ENCODE data around the gene IQCC.

Gene IQCC

GRCh38 chr1:32224285-32224684, 18.8 kb downstream of the IQCC start:
- no peak for DNase-seq (ENCODE audit: low read depth)

GRCh38 chr1:32228771-32229170, 23.3 kb downstream of the IQCC start:
- DNase-seq (ENCODE audit: low read depth): no peak

- DNase-seq (ENCODE audit: low read depth): no peak
Measured at GRCh38 chr1:32231843-32232432, 26.5 kb downstream of the IQCC start.

GRCh38 chr1:32232558-32233304, 27.3 kb downstream of the IQCC start:
- DNase-seq (ENCODE audit: low read depth): no peak

- DNase-seq (ENCODE audit: low read depth): no peak
Measured at GRCh38 chr1:32234792-32235191, 29.3 kb downstream of the IQCC start.

GRCh38 chr1:32239337-32239736, 33.9 kb downstream of the IQCC start:
- no peak for DNase-seq (ENCODE audit: low read depth)

GRCh38 chr1:32239790-32240139, 34.3 kb downstream of the IQCC start:
- DNase-seq (ENCODE audit: low read depth): no peak

GRCh38 chr1:32240140-32240951, 34.9 kb downstream of the IQCC start:
- no peak for DNase-seq (ENCODE audit: low read depth)

- DNase-seq (ENCODE audit: low read depth): no peak
Measured at GRCh38 chr1:32241001-32241763, 35.7 kb downstream of the IQCC start.

GRCh38 chr1:32242341-32242851, 36.9 kb downstream of the IQCC start:
- no peak for DNase-seq (ENCODE audit: low read depth)

- peak; percentile 30 for DNase-seq (ENCODE audit: low read depth)
Measured at GRCh38 chr1:32246888-32247273, 41.4 kb downstream of the IQCC start, which contains the start of gene FAM167B. Gene FAM167B, plus strand, starts transcription at chr1:32247222. Its CDS starts 200 bp downstream, at chr1:32247422.

- DNase-seq (ENCODE audit: low read depth): no peak
Measured at GRCh38 chr1:32247452-32247851, 42.0 kb downstream of the IQCC start.

GRCh38 chr1:32247983-32248889, 42.8 kb downstream of the IQCC start:
- DNase-seq (ENCODE audit: low read depth): no peak

GRCh38 chr1:32249831-32250525, 44.5 kb downstream of the IQCC start:
- no peak for DNase-seq (ENCODE audit: low read depth)

GRCh38 chr1:32250893-32251716, 45.6 kb downstream of the IQCC start, which contains the start of gene LCK:
Gene LCK, plus strand, starts transcription at chr1:32251265. Its CDS starts 23,065 bp downstream, at chr1:32274330.
- DNase-seq (ENCODE audit: low read depth): no peak

GRCh38 chr1:32255072-32256071, 49.9 kb downstream of the IQCC start:
- no peak for DNase-seq (ENCODE audit: low read depth)

- no peak for DNase-seq (ENCODE audit: low read depth)
Measured at GRCh38 chr1:32256473-32257226, 51.2 kb downstream of the IQCC start.

GRCh38 chr1:32257227-32257508, 51.7 kb downstream of the IQCC start:
- no peak for DNase-seq (ENCODE audit: low read depth)

All from fibroblast of the conjunctiva (primary cell).